Fibroblast of lung (primary cell): ENCODE measurements around the gene EMC10. TPM values are rescaled to one million over a fixed set of nuclear protein-coding genes. Genes with fewer than 3 reads are reported as not detected.

Source experiments
- DNase-seq, 2 donors: peaks; one replicate each; pipeline versions ENCODE4 v3.0.0 to v3.0.0-alpha.2; 2010; ENCODE audit warnings: low read depth in 2 of 2
- H2AFZ ChIP-seq: 2 replicates; pipeline ENCODE4 v1.5.1; 2012; ENCODE audit warnings: low read length, control low read depth, inconsistent platforms
- H3K27ac ChIP-seq: 2 replicates; pipeline ENCODE4 v1.5.1; 2011; ENCODE audit warnings: low read length, control low read depth; ENCODE audit not compliant: insufficient read depth
- H3K27me3 ChIP-seq: 2 replicates; pipeline ENCODE4 v1.5.1; 2011; ENCODE audit warnings: mild to moderate bottlenecking, low read length; ENCODE audit not compliant: control insufficient read depth, insufficient read depth
- H3K36me3 ChIP-seq: 2 replicates; pipeline ENCODE4 v1.5.1; 2011; ENCODE audit warnings: low read length; ENCODE audit not compliant: control insufficient read depth, insufficient read depth
- H3K4me1 ChIP-seq: 2 replicates; pipeline ENCODE4 v1.5.1; 2011; ENCODE audit warnings: low read length; ENCODE audit not compliant: control insufficient read depth, insufficient read depth; ENCODE audit errors: extremely low read depth
- H3K4me2 ChIP-seq: 2 replicates; pipeline ENCODE4 v1.5.1; 2011; ENCODE audit warnings: low read length, control low read depth; ENCODE audit not compliant: insufficient read depth; ENCODE audit errors: extremely low read depth
- H3K4me3 ChIP-seq, 4 experiments: fragments of 200-600 bp in 1 of 4; sonication (generic) in 1 of 4; replicated peaks in 1 of 4; 2 replicates each; pipeline ENCODE4 v1.5.1; 2011 to 2016; ENCODE audit warnings: low read length in 4 of 4, low read depth in 3 of 4, mild to moderate bottlenecking in 3 of 4, control low read depth in 2 of 4, inconsistent platforms in 1 of 4, mixed read lengths in 1 of 4; ENCODE audit not compliant: insufficient read depth in 1 of 4; ENCODE audit errors: control extremely low read depth in 1 of 4
- H3K79me2 ChIP-seq: 2 replicates; pipeline ENCODE4 v1.5.1; 2012; ENCODE audit warnings: mild to moderate bottlenecking, low read length, inconsistent platforms; ENCODE audit not compliant: control insufficient read depth, insufficient read depth
- H3K9ac ChIP-seq: 2 replicates; pipeline ENCODE4 v1.5.1; 2011; ENCODE audit warnings: mild to moderate bottlenecking, low read length, control low read depth; ENCODE audit not compliant: insufficient read depth
- H3K9me3 ChIP-seq: 2 replicates; pipeline ENCODE4 v1.5.1; 2012; ENCODE audit warnings: low read depth, low read length; ENCODE audit not compliant: control insufficient read depth, insufficient read depth
- H4K20me1 ChIP-seq: 2 replicates; pipeline ENCODE4 v1.5.1; 2011; ENCODE audit warnings: low read length; ENCODE audit not compliant: control insufficient read depth, insufficient read depth; ENCODE audit errors: extremely low read depth
- EZH2 ChIP-seq: IDR thresholded peaks from 2 replicates; pipeline ENCODE4 v1.5.1; 2012; ENCODE audit warnings: low read length, control low read depth, mild to moderate bottlenecking; ENCODE audit errors: missing control alignments
- polyA plus RNA-seq, 2 donors: library from polyadenylated mRNA; depleted of rRNA in 1 of 2; stranded (reverse) in 1 of 2; unstranded in 1 of 2; fragments of >200 nt; gene quantifications; 2 replicates each; pipeline ENCODE4 v1.2.1, GENCODE V29; 2011 to 2012; ENCODE audit warnings: missing spikeins in 1 of 2
- total RNA-seq: library from RNA; depleted of rRNA; stranded (reverse); fragments of >200 nt; gene quantifications from 2 replicates; pipeline ENCODE4 v1.2.1, GENCODE V29; 2014
- TF ChIP-seq, protein P1 (sequence below), 2 donors: IDR thresholded peaks in 1 of 2; conservative IDR thresholded peaks in 1 of 2; 1 replicate in 1 of 2; 2 replicates in 1 of 2; pipeline ENCODE4 v1.5.1; 2011 to 2012; ENCODE audit warnings: low read length in 2 of 2, control low read depth in 1 of 2, inconsistent platforms in 1 of 2, low read depth in 1 of 2, mild to moderate bottlenecking in 1 of 2

EMC10 gene
- total and polyA plus RNA-seq, 2 donors (not counting 1 experiment from before 2014, with no cell fraction given) = 40.8 to 42.7 TPM

DNA sequence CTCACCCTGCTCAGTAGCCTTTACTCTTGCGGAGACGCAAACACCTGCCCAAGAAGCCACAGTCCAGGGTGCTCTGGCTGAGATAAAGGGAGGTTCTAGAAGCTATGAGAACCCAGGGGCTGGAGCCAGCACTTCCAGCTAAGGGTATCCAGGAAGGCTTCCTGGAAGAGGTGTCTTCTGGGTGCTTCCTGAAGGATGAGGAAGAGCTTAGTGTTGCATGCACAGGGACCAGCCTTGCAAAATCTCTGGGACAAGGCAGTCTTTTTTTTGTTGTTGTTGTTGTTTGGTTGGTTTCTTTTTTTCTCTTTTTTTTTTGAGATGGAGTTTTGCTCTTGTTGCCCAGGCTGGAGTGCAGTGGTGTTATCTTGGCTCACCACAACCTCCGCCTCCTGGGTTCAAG lies 23.1 kb upstream of the EMC10 start:
- Histone ChIP-seq H3K4me1 (no peaks in the 10 kb centered on the region), H3K9me3 (no peaks in the 10 kb centered on the region), H3K4me2 (no peak overlapping the region), H3K36me3 (no peaks in the 10 kb centered on the region), H3K79me2 (no peaks in the 10 kb centered on the region), H3K4me3 (no peak overlapping the region), H4K20me1 (no peaks in the 10 kb centered on the region), H3K27ac (no peak overlapping the region), H2AFZ (no peak overlapping the region), H3K27me3 (peaks cover 4% of the 10 kb centered on the region), H3K9ac (no peak overlapping the region)
- TF ChIP-seq, protein P1, sequence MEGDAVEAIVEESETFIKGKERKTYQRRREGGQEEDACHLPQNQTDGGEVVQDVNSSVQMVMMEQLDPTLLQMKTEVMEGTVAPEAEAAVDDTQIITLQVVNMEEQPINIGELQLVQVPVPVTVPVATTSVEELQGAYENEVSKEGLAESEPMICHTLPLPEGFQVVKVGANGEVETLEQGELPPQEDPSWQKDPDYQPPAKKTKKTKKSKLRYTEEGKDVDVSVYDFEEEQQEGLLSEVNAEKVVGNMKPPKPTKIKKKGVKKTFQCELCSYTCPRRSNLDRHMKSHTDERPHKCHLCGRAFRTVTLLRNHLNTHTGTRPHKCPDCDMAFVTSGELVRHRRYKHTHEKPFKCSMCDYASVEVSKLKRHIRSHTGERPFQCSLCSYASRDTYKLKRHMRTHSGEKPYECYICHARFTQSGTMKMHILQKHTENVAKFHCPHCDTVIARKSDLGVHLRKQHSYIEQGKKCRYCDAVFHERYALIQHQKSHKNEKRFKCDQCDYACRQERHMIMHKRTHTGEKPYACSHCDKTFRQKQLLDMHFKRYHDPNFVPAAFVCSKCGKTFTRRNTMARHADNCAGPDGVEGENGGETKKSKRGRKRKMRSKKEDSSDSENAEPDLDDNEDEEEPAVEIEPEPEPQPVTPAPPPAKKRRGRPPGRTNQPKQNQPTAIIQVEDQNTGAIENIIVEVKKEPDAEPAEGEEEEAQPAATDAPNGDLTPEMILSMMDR (conservative IDR thresholded peaks at IDR 0.05 in 1 of 2, IDR thresholded peaks at IDR 0.05 in 1 of 2; ENCODE audit: low read depth in 1 of 2, low read length in 2 of 2) = no peak
- no peak for TF ChIP-seq EZH2
- no peak for DNase-seq

DNA sequence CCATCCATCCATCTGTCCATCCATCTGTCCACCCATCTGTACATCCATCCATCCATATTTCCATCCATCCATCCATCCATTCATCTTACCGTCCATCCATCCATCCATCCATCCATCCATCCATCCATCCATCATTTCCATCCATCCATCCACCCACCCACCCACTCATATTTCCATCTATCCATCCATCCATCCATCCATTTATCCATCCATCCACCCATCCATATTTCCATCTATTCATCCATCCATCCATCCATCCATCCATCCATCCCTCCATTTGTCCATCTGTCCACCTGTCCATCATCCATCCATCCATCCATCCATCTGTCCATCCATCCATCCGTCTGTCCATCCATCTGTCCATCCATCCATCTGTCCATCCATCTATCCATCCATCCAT lies 20.3 kb upstream of the EMC10 start:
- no peak overlapping the region for H3K4me3 ChIP-seq
- no peaks in the 10 kb centered on the region for H3K9me3 ChIP-seq
- no peaks in the 10 kb centered on the region for H4K20me1 ChIP-seq
- no peak overlapping the region for H2AFZ ChIP-seq
- no peaks in the 10 kb centered on the region for H3K36me3 ChIP-seq
- H3K27me3 ChIP-seq = peaks cover 9% of the 10 kb centered on the region
- no peak overlapping the region for H3K9ac ChIP-seq
- peaks cover 2% of the 10 kb centered on the region for H3K4me1 ChIP-seq
- TF ChIP-seq EZH2 = no peak
- TF ChIP-seq, protein P1 (conservative IDR thresholded peaks at IDR 0.05 in 1 of 2, IDR thresholded peaks at IDR 0.05 in 1 of 2; ENCODE audit: low read depth in 1 of 2, low read length in 2 of 2) = no peak
- no peak overlapping the region for H3K4me2 ChIP-seq
- DNase-seq = no peak
- no peaks in the 10 kb centered on the region for H3K79me2 ChIP-seq
- no peak overlapping the region for H3K27ac ChIP-seq

DNA sequence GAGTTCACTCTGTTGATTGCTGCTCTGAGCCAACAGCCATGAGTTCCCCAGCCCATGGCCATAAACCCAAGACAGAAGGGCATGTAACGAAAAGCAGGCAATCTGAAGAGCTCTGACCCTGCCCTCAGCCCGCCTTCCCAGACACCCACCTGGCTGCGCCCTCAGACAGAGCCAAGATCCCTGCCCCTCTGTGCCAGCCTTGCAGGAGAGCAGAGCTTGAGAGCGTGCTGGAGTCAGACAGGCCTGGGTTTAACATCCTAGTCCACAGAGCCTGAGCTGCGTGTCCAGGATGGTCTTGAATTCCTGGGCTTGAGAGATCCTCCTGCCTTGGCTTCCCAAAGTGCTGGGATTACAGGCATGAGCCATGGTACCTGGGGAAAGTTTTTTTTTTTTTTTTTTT lies 19.0 kb upstream of the EMC10 start:
- Histone ChIP-seq H3K4me3 (no peak overlapping the region), H3K4me1 (peaks cover 2% of the 10 kb centered on the region)

More for the DNA sequence above, 19.0 kb upstream of the EMC10 start:
- Histone ChIP-seq H3K27ac (no peak overlapping the region), H3K9ac (no peak overlapping the region), H3K9me3 (no peaks in the 10 kb centered on the region), H3K36me3 (no peaks in the 10 kb centered on the region), H3K79me2 (no peaks in the 10 kb centered on the region), H3K4me2 (no peak overlapping the region), H4K20me1 (no peaks in the 10 kb centered on the region), H2AFZ (no peak overlapping the region), H3K27me3 (peaks cover 9% of the 10 kb centered on the region)
- TF ChIP-seq, protein P1 (conservative IDR thresholded peaks at IDR 0.05 in 1 of 2, IDR thresholded peaks at IDR 0.05 in 1 of 2; ENCODE audit: low read depth in 1 of 2, low read length in 2 of 2) = no peak
- TF ChIP-seq EZH2 = no peak
- no peak for DNase-seq
